ENCODE data around the gene PTPRT.

Gene PTPRT

GRCh38 chr20:42161228-42161829 is 1028.4 kb downstream of the PTPRT start:
- no peak for TF ChIP-seq ZNF274 (IDR thresholded peaks at IDR 0.05; ENCODE audit: low read depth, low read length)
- no peak overlapping the region for H3K4me3 ChIP-seq (ENCODE audit: low read length)

GRCh38 chr20:42159808-42160207 is 1029.9 kb downstream of the PTPRT start:
- H3K4me3 ChIP-seq (ENCODE audit: low read length): no peak overlapping the region
- TF ChIP-seq ZNF274 (IDR thresholded peaks at IDR 0.05; ENCODE audit: low read depth, low read length): no peak

- no peak overlapping the region for H3K4me3 ChIP-seq (ENCODE audit: low read length)
Observed at GRCh38 chr20:42158272-42158671, 1031.4 kb downstream of the PTPRT start.

DNA sequence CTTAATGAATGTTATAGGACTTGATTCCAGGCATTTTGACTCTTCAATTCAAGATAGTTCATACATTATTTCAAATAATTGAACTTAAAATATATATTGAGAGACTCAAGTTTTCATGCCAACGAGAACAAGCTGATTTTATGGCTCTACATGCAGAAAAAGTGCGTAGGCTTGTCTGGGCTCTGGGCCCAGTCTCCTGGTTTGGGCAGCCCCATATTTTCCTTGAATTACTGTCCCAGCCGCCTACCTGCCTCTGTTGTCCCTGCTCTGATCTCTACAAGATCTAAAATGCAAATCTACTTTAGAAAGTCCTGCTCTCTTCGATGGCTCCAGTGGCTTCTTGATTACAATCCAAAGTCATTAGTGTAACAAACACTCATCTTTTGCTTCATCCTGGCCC is 1034.1 kb downstream of the PTPRT start:
- H3K4me3 ChIP-seq (ENCODE audit: low read length): no peak overlapping the region
- TF ChIP-seq ZNF274 (IDR thresholded peaks at IDR 0.05; ENCODE audit: low read depth, low read length): no peak

More at GRCh38 chr20:42158272-42158671, 1031.4 kb downstream of the PTPRT start:
- TF ChIP-seq ZNF274 (IDR thresholded peaks at IDR 0.05; ENCODE audit: low read depth, low read length): no peak

GRCh38 chr20:42152575-42152974 is 1037.1 kb downstream of the PTPRT start:
- H3K4me3 ChIP-seq (ENCODE audit: low read length): no peak overlapping the region
- no peak for TF ChIP-seq ZNF274 (IDR thresholded peaks at IDR 0.05; ENCODE audit: low read depth, low read length)

DNA sequence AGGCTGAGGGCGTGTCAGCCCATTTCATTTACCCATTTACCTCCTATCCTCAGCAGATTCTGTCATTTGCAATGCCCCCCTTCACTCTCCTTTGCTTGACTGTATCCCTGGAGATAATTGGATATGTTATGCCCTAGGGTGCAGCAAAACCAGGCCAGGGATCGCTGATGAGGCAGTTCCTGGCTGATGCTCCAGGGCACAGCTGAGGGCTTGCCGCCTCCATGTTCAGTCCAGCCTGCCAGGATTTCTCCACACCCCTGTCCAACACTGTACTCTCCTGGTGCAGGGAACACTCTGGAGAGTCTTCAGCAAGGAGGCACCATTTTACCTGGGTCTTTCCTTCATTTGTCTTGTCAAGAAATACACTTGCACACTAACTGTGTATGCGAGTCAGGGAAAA is 1039.5 kb downstream of the PTPRT start:
- H3K4me3 ChIP-seq (ENCODE audit: low read length): no peak overlapping the region
- TF ChIP-seq ZNF274 (IDR thresholded peaks at IDR 0.05; ENCODE audit: low read depth, low read length): no peak

DNA sequence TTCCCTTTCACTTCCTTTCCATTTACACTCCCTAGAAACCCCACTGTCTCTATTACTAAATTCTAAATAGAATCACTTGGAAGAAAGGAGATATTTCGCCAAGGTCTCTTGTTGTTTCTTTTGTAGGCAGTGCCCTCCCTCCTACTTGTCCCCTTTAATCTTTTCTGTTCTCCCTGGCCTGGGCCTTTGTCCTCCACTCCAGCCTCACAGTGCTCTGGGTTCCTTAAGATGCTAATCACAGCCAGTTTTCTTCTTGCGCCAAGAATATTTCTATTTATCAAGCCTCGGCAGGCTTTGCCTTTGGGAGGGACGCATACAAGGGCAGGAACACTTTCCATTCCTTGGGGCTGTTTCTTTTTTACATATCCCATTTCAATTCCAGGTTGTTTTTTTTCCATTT is 1051.0 kb downstream of the PTPRT start:
- no peak overlapping the region for H3K4me3 ChIP-seq (ENCODE audit: low read length)
- no peak for TF ChIP-seq ZNF274 (IDR thresholded peaks at IDR 0.05; ENCODE audit: low read depth, low read length)

- H3K4me3 ChIP-seq (ENCODE audit: low read length): no peak overlapping the region
- TF ChIP-seq ZNF274 (IDR thresholded peaks at IDR 0.05; ENCODE audit: low read depth, low read length): no peak
Observed at GRCh38 chr20:42134265-42135098, 1055.2 kb downstream of the PTPRT start.

DNA sequence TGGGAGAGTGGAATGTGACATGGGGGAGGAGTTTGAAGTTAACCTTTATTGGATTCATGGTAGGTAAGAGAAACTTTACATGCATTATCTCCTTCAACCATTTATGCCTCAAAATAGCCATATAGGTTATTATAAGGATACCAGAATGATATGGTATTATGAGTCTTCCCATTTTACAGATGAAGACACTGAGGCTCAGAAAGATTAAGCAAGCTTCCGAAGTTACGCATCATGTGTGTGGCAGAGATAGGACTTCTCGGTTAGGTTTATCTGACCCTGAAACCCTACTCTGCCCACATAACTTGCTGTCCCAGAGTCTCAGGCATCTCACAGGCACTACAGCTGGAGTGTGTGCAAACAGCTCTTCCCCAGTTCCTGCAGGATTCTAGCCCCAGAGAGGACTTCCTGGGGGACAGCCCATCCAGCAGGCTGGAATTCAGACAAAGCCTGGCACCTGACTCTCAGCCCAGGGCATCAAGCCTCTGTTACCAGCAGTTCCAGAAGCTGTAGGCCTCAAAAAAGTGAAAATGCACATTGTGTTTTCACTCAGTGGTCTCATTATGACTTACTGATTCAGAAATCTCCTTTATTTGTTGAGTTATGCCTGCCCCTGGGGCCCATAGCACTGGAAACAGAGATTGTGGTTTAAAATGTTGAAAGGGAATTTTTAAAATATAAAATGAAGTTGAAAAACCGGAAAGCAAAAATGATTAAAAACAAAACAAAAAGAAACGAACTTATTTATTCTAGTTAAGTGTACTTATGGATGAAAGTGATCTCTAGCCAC is 1058.7 kb downstream of the PTPRT start:
- H3K4me3 ChIP-seq (ENCODE audit: low read length): no peak overlapping the region
- TF ChIP-seq ZNF274 (IDR thresholded peaks at IDR 0.05; ENCODE audit: low read depth, low read length): no peak

GRCh38 chr20:42125426-42125825 is 1064.3 kb downstream of the PTPRT start:
- H3K4me3 ChIP-seq (ENCODE audit: low read length): no peak overlapping the region
- no peak for TF ChIP-seq ZNF274 (IDR thresholded peaks at IDR 0.05; ENCODE audit: low read depth, low read length)

DNA sequence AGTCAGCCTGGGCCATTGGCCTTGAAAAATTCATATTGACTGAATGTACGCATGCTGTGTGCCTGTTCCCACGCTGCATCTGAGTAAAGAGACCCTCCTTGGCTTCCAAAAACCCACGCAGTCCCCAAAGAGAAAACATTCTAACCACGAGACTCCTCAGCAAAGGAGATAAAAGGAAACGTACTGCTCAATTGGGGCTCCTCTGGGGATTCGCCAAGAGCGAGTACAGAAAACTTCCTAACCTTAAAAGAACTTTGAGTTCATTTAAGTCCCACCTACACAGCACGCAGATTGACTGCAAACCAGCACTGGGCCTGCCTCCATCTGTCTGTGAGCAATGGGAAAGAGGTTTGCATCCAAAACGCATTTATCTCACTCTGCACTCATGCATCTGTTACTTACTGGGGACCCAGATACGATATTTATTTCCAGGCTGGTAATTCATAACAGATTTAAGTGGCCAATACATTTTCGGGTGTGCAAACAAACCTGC is 1065.7 kb downstream of the PTPRT start:
- no peak overlapping the region for H3K4me3 ChIP-seq (ENCODE audit: low read length)
- no peak for TF ChIP-seq ZNF274 (IDR thresholded peaks at IDR 0.05; ENCODE audit: low read depth, low read length)

DNA sequence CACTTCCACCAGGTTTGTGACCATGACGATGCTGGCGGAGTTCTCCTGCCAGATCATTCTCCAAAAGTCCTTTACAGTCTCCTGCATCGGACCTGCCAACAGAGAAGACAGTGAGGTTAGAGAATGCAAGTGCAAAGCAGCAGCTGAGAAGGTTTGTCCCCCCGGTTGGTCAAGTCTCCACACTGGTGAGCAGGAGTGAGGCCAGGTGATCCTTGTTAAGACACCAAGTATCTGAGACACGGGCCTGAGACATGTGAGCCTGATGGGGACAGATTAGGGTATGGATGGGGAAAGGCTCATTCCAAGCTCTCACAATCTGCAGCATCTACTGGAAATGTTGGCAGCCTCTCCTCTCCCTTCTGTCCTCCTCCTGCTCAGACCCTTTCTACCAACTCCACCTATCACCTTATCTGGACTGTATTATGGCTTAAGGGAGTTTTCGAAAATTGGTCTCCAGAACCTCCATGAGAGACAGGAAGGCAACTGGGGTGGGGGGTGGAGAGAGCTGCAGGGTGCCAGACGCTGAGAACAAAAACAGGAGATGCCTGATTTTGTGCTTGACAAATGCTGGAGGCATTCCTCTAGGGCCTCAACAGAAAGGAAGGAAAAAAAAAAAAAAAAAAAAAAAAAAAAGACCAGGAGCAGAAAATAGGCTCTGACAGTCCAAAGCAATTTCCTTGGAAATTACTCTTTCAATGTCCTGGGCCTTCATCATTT is 1071.1 kb downstream of the PTPRT start:
- no peak for TF ChIP-seq ZNF274 (IDR thresholded peaks at IDR 0.05; ENCODE audit: low read depth, low read length)
- H3K4me3 ChIP-seq (ENCODE audit: low read length): no peak overlapping the region

- H3K4me3 ChIP-seq (ENCODE audit: low read length): no peak overlapping the region
- no peak for TF ChIP-seq ZNF274 (IDR thresholded peaks at IDR 0.05; ENCODE audit: low read depth, low read length)
Observed at GRCh38 chr20:42118001-42118400, 1071.7 kb downstream of the PTPRT start.

DNA sequence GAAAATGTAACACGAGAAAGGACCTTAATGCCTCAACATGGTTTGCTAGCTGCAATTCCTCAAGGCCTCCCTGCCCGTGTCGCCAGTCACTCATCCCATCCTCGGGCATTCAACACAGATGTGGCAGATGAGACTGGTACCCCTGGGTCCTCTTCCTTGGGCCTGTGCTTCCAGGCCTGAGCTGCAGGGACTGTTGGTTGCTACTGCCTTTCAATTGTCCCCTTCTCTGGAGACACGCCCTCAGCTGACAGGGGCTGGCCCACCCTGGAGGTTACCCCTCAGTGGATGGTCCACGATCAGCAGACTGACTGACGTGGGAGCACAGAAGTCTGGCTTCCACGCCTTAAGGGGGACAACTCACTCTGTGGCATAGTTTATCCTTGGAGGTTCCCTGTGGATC is 1076.5 kb downstream of the PTPRT start:
- no peak overlapping the region for H3K4me3 ChIP-seq (ENCODE audit: low read length)
- no peak for TF ChIP-seq ZNF274 (IDR thresholded peaks at IDR 0.05; ENCODE audit: low read depth, low read length)
